GM21515 (cell line): ENCODE data around the gene TTPAL.
"Not testable (repeated sequence)": the region's sequence is repeated elsewhere in the genome, so short reads cannot be mapped to it uniquely, and the experiment has no call there.

Experiments used
- ATAC-seq: cut with Tn5 transposase; IDR thresholded peaks from one replicate; pipeline ENCODE4 v1.9.1; 2021; ENCODE audit not compliant: unreplicated experiment

Gene TTPAL

GRCh38 chr20:44467289-44467883 is 8.3 kb upstream of the TTPAL start:
- no peak for ATAC-seq

GRCh38 chr20:44468044-44468782 is 7.5 kb upstream of the TTPAL start:
- no peak for ATAC-seq

GRCh38 chr20:44470327-44470726 is 5.3 kb upstream of the TTPAL start:
- no peak for ATAC-seq

GRCh38 chr20:44471481-44471882 is 4.2 kb upstream of the TTPAL start:
- no peak for ATAC-seq

GRCh38 chr20:44472283-44472682 is 3.4 kb upstream of the TTPAL start:
- ATAC-seq: not testable (repeated sequence)

DNA sequence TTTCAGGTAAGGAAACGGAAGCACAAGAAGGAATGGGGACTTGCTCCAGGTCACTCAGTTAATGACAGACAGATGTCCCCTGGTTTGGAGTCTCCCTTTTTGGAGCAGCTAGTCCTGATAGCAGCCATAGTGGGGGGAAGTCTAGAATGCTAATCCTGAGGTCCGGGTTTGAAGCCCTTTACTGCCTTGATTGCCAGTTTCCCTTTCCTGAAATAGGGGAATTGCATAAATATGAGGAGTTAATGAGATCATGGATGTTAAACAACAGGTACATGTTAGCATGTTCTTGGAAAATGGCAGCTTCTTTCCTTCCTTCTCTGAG is 341 bp upstream of the TTPAL start:
- no peak for ATAC-seq

- ATAC-seq: no peak
These were observed 1.5 kb downstream of the TTPAL start for GRCh38 chr20:44477151-44477550.

DNA sequence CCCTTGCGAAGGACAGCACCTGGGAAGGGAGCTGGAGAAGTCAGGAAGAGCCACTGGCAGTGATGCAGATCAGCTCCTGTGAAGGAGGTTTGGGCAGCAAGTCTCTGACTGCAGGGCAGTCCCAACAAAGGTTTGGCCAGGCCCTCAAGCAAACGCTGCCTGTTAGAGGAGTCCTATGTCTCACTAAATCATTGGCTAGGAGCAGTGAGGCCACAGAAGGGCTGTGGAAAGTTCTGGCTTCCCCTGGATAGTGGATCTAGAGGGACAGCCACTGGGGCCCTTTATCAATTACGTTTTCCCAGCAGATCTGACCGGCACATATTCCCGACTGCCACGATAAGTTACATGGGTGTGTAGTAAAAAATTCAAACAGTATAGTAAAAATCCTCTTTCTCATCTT is 2.5 kb downstream of the TTPAL start:
- ATAC-seq: no peak

GRCh38 chr20:44479643-44480042 is 4.0 kb downstream of the TTPAL start:
- ATAC-seq: no peak

- ATAC-seq: no peak
These were observed 4.4 kb downstream of the TTPAL start for GRCh38 chr20:44480097-44480496.

GRCh38 chr20:44481719-44482416 is 6.2 kb downstream of the TTPAL start:
- ATAC-seq: no peak

- no peak for ATAC-seq
These were observed 7.4 kb downstream of the TTPAL start for GRCh38 chr20:44483112-44483511.

DNA sequence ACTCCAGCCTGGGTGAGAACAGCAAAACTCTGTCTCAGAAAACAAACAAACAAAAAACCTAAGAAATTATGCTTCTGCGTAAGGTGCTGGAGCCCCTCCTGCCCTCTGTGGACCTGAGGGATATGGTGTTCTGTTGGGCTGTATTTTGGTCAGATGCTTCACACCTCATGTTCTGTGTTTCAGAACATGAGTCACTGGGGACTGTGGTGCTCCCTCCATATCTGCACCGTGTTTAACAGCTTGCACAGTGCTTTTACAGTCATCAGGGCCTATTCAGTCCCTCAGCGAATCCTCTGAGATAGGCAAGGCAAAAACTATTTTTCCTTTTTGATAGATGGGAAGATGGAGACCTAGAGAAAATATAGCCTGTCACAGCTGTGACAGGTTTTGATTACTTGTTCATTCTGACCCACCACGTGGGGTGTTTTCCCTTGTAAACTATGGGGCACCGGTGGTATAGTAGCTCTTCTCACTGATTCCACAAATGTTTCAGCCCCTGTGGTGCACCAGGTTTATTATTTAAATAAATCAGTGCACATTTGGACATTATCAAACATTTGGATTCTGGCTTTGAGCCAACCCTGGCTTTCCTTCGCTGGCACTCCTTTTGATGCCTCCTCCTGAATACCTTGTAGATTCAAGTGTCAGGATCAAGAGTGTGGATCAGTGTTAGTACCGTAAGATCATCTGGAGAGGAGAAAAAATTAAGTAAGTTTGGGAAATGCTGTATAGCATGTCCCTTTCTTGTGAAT is 9.6 kb downstream of the TTPAL start:
- no peak for ATAC-seq

DNA sequence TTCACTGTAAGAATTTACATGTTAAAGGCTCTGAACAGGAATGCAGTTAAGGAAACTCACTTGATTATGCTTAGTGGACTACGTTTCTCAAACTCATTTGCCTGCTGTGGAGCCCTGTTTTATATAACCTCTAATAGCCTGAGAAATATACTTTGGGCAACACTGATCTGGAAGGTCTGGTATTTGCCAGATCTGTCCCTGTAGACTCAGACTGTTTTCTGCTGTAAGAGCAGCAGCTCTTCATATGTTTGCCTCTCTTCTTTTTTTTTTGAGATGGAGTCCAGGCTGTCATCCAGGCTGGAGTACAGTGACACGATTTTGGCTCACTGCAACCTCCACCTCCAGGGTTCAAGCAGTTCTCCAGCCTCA is 10.1 kb downstream of the TTPAL start:
- ATAC-seq: no peak

DNA sequence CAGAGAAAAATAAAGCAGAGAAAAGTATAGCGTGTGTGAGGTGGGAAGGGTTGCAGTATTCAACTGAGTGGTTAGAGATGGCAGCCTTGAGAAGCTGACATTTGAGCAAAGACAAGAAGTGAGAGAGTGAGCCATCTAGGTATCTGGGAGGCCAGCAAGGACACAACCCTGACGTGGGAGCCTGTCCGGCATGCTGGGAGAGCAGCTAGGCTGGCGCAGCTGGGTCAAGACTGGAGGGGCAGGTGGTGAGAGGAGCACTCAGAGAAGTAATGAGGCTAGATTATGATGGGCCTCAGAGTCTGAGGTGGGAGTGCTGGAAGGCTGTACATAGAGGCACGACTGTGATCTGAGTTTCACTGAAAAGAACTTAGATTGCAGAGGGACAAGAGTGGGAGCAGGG is 12.9 kb downstream of the TTPAL start:
- ATAC-seq: no peak

- no peak for ATAC-seq
These were observed 13.5 kb downstream of the TTPAL start for GRCh38 chr20:44489223-44489622.

DNA sequence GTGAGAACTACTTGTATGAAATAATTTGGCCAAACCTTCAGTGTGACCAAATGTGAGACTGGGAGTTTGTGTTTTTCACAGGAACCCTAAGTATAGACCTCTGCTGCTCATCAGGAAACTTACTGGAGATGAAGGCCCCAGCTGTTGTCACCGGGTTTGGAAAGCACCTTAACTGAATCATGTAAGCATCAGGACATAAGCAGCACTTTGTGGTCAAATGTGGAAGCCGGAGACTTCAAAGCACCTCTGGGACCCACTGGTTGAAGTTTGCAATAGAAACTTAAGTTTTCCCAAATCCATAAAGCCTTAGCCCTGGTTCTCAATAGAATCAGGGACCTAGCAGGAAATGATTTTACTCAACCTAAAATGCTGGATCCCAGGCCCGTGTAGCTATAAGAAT is 14.3 kb downstream of the TTPAL start:
- no peak for ATAC-seq

DNA sequence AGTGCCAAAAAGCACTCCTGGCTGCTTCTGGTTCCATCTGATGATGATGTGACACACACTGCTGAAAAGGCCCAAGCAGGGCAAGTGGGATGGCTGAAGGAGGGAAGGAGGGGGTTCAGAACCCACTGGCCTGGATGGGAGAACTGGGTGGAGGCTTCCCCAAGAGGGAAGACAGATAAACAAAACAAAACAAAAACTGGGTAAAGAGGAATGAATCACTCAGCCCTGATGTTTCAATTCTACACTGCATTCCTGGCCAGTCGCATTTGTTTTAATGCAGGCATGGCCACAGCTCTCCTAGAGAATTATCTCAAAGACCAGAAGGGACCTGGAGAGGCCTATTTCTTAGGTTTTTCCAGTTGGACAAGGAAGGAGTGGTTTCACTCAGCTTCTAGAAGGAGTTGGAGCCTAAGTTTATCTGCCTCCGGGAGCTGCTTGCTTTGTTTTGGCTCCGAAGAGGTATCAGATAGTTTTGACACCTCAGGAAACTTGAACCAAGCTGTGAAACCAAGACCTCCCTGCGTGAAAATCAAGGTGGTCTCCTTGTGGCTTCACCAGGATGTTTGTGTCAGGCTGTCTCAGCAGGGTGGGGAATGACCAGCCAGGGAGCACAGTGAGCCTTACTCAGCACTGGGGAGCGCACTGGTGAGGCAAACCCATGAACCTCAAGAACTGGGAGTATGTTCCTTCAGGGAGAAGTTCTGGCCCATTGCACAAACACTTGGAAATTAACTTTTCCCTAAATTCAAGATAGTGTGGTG is 16.1 kb downstream of the TTPAL start:
- no peak for ATAC-seq

- ATAC-seq: no peak
These were observed 18.6 kb downstream of the TTPAL start for GRCh38 chr20:44494266-44494665.

GRCh38 chr20:44494681-44495080 is 19.0 kb downstream of the TTPAL start:
- ATAC-seq: no peak

- ATAC-seq: no peak
These were observed 19.6 kb downstream of the TTPAL start for GRCh38 chr20:44495257-44495656.
